OCI-LY3 (cell line): ENCODE results near the gene GFOD1.

Source experiments
- H2AFZ ChIP-seq: fragments of 200-600, 300-600 bp; shearing (Covaris generic); 2 replicates; pipeline ENCODE4 v1.6.0; 2014; ENCODE audit warnings: antibody characterized with exemption, low read depth, low read length
- H3K27ac ChIP-seq: fragments of 200-600, 300-600 bp; sonication (generic); 2 replicates; pipeline ENCODE4 v1.5.1; 2014; ENCODE audit warnings: mild to moderate bottlenecking, low read length, moderate library complexity, mixed read lengths
- H3K27me3 ChIP-seq: fragments of 200-600, 300-600 bp; sonication (generic); 2 replicates; pipeline ENCODE4 v1.6.1; 2014; ENCODE audit warnings: low read depth, low read length, mixed read lengths
- H3K36me3 ChIP-seq: fragments of 200-600, 300-600 bp; sonication (generic); replicated peaks from 2 replicates; pipeline ENCODE3; 2014; ENCODE audit warnings: low read depth, low read length, mixed read lengths
- H3K4me1 ChIP-seq: fragments of 300-600, 200-600 bp; sonication (generic); 2 replicates; pipeline ENCODE4 v1.6.1; 2014; ENCODE audit warnings: low read length, mixed read lengths
- H3K4me2 ChIP-seq: fragments of 200-600, 300-600 bp; sonication (generic); 2 replicates; pipeline ENCODE4 v1.6.1; 2014; ENCODE audit warnings: low read length, mixed read lengths
- H3K4me3 ChIP-seq: fragments of 300-600, 200-600 bp; sonication (generic); 2 replicates; pipeline ENCODE4 v1.5.1; 2014; ENCODE audit warnings: antibody characterized with exemption, mild to moderate bottlenecking, low read length, moderate library complexity
- H3K79me2 ChIP-seq: fragments of 300-600, 200-600 bp; shearing (Covaris generic); 2 replicates; pipeline ENCODE4 v1.6.1; 2014; ENCODE audit warnings: mild to moderate bottlenecking, low read length, mixed read lengths
- H3K9ac ChIP-seq: fragments of 300-600, 200-600 bp; shearing (Covaris generic); 2 replicates; pipeline ENCODE4 v1.6.0; 2014; ENCODE audit warnings: mild to moderate bottlenecking, low read length, moderate library complexity
- H3K9me3 ChIP-seq: fragments of 200-600, 300-600 bp; shearing (Covaris generic); 2 replicates; pipeline ENCODE4 v1.6.1; 2014; ENCODE audit warnings: low read length, mixed read lengths; ENCODE audit not compliant: insufficient read depth
- H4K20me1 ChIP-seq: fragments of 200-600, 300-600 bp; sonication (generic); 2 replicates; pipeline ENCODE4 v1.6.1; 2016; ENCODE audit warnings: low read length, mixed read lengths; ENCODE audit not compliant: insufficient read depth
- CTCF ChIP-seq: fragments of 200-600, 300-600 bp; sonication (generic); IDR thresholded peaks from 2 replicates; pipeline ENCODE4 v1.5.1; 2014; ENCODE audit warnings: antibody characterized with exemption, low read length, low read depth
- EZH2phosphoT487 ChIP-seq: fragments of 200-600 bp; shearing (Covaris generic); IDR thresholded peaks from 2 replicates; pipeline ENCODE4 v1.6.1; 2018; ENCODE audit warnings: antibody characterized with exemption, mixed run types, low read depth

GFOD1 gene

DNA sequence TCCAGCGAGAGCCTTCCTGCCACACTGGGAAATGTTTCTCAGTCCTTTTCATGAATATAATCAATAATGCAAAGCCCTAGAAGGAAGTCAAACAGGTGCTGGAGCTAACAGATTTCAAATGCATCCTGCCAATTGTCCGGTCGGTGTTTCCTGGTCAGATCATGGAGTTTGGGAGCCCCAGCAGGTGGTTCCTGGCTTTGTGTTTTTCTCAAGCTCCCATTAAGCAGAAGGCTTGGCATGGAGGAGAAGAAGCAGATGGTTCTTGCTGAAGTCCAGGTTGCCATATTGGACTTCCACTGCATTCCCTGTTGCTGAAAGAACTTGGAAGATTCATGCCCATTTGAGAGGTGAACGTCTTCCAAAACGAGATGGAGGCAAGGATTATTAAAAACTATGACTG, 68.6 kb downstream of the GFOD1 start:
- Histone ChIP-seq H3K9me3 (no peaks in the 10 kb centered on the region), H4K20me1 (no peaks in the 10 kb centered on the region), H3K36me3 (no peaks in the 10 kb centered on the region), H3K4me3 (no peak overlapping the region), H3K9ac (no peak overlapping the region), H3K27me3 (no peaks in the 10 kb centered on the region), H3K4me2 (no peak overlapping the region), H3K79me2 (no peaks in the 10 kb centered on the region), H3K27ac (no peak overlapping the region), H2AFZ (no peak overlapping the region), H3K4me1 (no peaks in the 10 kb centered on the region)
- TF ChIP-seq CTCF (no peak), EZH2phosphoT487 (no peak)

- H2AFZ ChIP-seq, result no peak overlapping the region
- H3K4me1 ChIP-seq, result no peaks in the 10 kb centered on the region
- TF ChIP-seq CTCF, result no peak
- TF ChIP-seq EZH2phosphoT487, result no peak
- no peak overlapping the region for H3K27ac ChIP-seq
- no peaks in the 10 kb centered on the region for H3K27me3 ChIP-seq
- no peak overlapping the region for H3K4me2 ChIP-seq
- no peaks in the 10 kb centered on the region for H3K79me2 ChIP-seq
- no peaks in the 10 kb centered on the region for H4K20me1 ChIP-seq
- no peak overlapping the region for H3K4me3 ChIP-seq
- H3K9me3 ChIP-seq, result no peaks in the 10 kb centered on the region
- no peaks in the 10 kb centered on the region for H3K36me3 ChIP-seq
- no peak overlapping the region for H3K9ac ChIP-seq
Measured at GRCh38 chr6:13417954-13418353, 69.4 kb downstream of the GFOD1 start.

DNA sequence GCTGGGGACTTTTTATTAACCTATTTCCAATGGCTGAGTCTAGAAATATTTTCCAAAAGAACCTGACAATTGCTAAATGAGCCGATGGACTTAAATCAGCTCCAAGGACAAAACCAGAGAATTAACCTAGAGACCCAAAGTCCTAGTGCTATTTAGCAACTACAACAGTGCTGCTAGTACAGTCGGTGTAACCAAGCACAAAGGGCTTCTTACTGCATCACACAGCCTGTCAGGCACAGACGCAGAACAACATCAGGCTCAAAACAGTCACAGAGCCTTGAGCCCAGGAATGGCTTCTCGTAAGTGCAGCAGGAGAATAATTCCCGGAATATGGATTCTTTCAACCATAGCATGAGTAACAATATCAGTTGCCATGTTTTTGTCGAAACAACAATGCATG, 70.0 kb downstream of the GFOD1 start:
- TF ChIP-seq EZH2phosphoT487 (no peak), CTCF (no peak)
- H3K4me3 ChIP-seq, result no peak overlapping the region
- no peaks in the 10 kb centered on the region for H4K20me1 ChIP-seq
- no peaks in the 10 kb centered on the region for H3K36me3 ChIP-seq
- H3K27ac ChIP-seq, result no peak overlapping the region
- H3K9ac ChIP-seq, result no peak overlapping the region
- no peaks in the 10 kb centered on the region for H3K4me1 ChIP-seq
- no peaks in the 10 kb centered on the region for H3K79me2 ChIP-seq
- H3K9me3 ChIP-seq, result no peaks in the 10 kb centered on the region
- H3K27me3 ChIP-seq, result no peaks in the 10 kb centered on the region
- H2AFZ ChIP-seq, result no peak overlapping the region
- no peak overlapping the region for H3K4me2 ChIP-seq

DNA sequence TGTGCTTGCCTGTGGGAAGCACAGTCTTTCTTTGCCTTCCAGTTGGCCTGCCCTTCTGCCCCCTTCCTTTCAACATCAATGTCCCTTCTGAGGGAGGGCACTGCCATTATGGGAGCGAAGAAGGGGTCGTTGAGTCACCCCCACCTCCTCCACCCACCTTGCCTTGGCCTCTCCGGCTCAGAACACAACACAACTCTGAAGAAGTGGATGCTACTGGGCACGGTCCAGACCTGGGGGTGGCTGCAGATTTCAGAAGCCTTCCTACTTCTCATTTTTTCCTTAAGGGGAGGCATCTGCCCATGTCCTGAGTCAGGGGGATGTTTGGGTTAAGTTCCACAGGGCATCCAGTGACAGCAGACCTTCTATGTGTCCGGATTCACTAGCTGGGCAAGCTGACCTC, 72.1 kb downstream of the GFOD1 start:
- TF ChIP-seq CTCF (no peak), EZH2phosphoT487 (no peak)
- Histone ChIP-seq H3K9me3 (no peaks in the 10 kb centered on the region), H3K4me3 (no peak overlapping the region), H3K79me2 (no peaks in the 10 kb centered on the region), H3K4me2 (no peak overlapping the region), H3K27me3 (no peaks in the 10 kb centered on the region), H3K4me1 (no peaks in the 10 kb centered on the region), H3K36me3 (no peaks in the 10 kb centered on the region), H3K27ac (no peak overlapping the region), H3K9ac (no peak overlapping the region), H2AFZ (no peak overlapping the region), H4K20me1 (no peaks in the 10 kb centered on the region)
